Keratinocyte (primary cell): ENCODE data around the gene MCF2L2. TPM values are rescaled to one million over a fixed set of nuclear protein-coding genes. Genes with fewer than 3 reads are reported as not detected.

ENCODE experiments used
- DNase-seq: peaks from one replicate; pipeline ENCODE4 v3.0.0-alpha.2; 2011; ENCODE audit warnings: low read depth, missing footprints, low spot score
- FAIRE-seq: peaks from 2 replicates; lab custom pipeline; 2011; peaks lifted over from hg19 to GRCh38; lab: Jason Lieb, UNC
- H2AFZ ChIP-seq: 2 replicates; pipeline ENCODE4 v1.6.0; 2012; ENCODE audit warnings: low read length, control low read depth, inconsistent platforms; ENCODE audit not compliant: control insufficient read depth
- H3K27ac ChIP-seq: 2 replicates; pipeline ENCODE4 v1.5.1; 2011; ENCODE audit warnings: low read length; ENCODE audit not compliant: control insufficient read depth, insufficient read depth
- H3K27me3 ChIP-seq: 3 replicates; pipeline ENCODE4 v1.6.0; 2011; ENCODE audit warnings: low read length; ENCODE audit not compliant: control insufficient read depth, insufficient read depth; ENCODE audit errors: extremely low read depth
- H3K36me3 ChIP-seq, 2 experiments: 2 replicates in 1 of 2; 3 replicates in 1 of 2; pipeline ENCODE4 v1.5.1; 2011; ENCODE audit warnings: low read length in 2 of 2, mild to moderate bottlenecking in 1 of 2; ENCODE audit not compliant: control insufficient read depth in 2 of 2, insufficient read depth in 2 of 2; ENCODE audit errors: extremely low read depth in 1 of 2
- H3K4me1 ChIP-seq: 3 replicates; pipeline ENCODE4 v1.5.1; 2011; ENCODE audit warnings: low read length; ENCODE audit not compliant: control insufficient read depth, insufficient read depth; ENCODE audit errors: extremely low read depth
- H3K4me2 ChIP-seq: 3 replicates; pipeline ENCODE4 v1.6.0; 2011; ENCODE audit warnings: low read depth, low read length; ENCODE audit not compliant: control insufficient read depth, insufficient read depth; ENCODE audit errors: extremely low read depth
- H3K4me3 ChIP-seq, 3 experiments: fragments of 200-600 bp in 1 of 3; sonication (generic) in 1 of 3; 2 replicates in 2 of 3; 3 replicates in 1 of 3; pipeline ENCODE4 v1.5.1; 2011 to 2016; ENCODE audit warnings: low read length in 3 of 3, mild to moderate bottlenecking in 3 of 3, control low read depth in 2 of 3, inconsistent platforms in 1 of 3, low read depth in 1 of 3, mixed read lengths in 1 of 3, mixed run types in 1 of 3, moderate library complexity in 1 of 3; ENCODE audit not compliant: control insufficient read depth in 2 of 3, insufficient read depth in 2 of 3; ENCODE audit errors: extremely low read depth in 1 of 3
- H3K79me2 ChIP-seq: 2 replicates; pipeline ENCODE4 v1.6.0; 2012; ENCODE audit warnings: low read length; ENCODE audit not compliant: control insufficient read depth, insufficient read depth
- H3K9ac ChIP-seq: 3 replicates; pipeline ENCODE4 v1.6.0; 2011; ENCODE audit warnings: low read length; ENCODE audit not compliant: control insufficient read depth, insufficient read depth; ENCODE audit errors: extremely low read depth
- H3K9me1 ChIP-seq: 3 replicates; pipeline ENCODE4 v1.6.0; 2011; ENCODE audit warnings: low read length; ENCODE audit not compliant: control insufficient read depth, insufficient read depth; ENCODE audit errors: extremely low read depth
- H3K9me3 ChIP-seq: 2 replicates; pipeline ENCODE4 v1.5.1; 2012; ENCODE audit warnings: low read depth, low read length; ENCODE audit not compliant: control insufficient read depth
- H4K20me1 ChIP-seq: 3 replicates; pipeline ENCODE4 v1.6.0; 2011; ENCODE audit warnings: low read length; ENCODE audit not compliant: control insufficient read depth, insufficient read depth; ENCODE audit errors: extremely low read depth
- CTCF ChIP-seq, 3 experiments: IDR thresholded peaks in 1 of 3; conservative IDR thresholded peaks in 1 of 3; optimal IDR thresholded peaks in 1 of 3; 2 replicates in 2 of 3; 3 replicates in 1 of 3; pipeline versions ENCODE3 to v1.5.1; 2011; ENCODE audit warnings: low read length in 3 of 3, mild to moderate bottlenecking in 3 of 3, moderate library complexity in 2 of 3, control low read depth in 1 of 3, inconsistent platforms in 1 of 3; ENCODE audit not compliant: insufficient read depth in 2 of 3; ENCODE audit errors: extremely low read depth in 1 of 3
- EZH2 ChIP-seq: IDR thresholded peaks from one replicate; pipeline ENCODE4 v1.6.1; 2012; ENCODE audit warnings: inconsistent platforms, mild to moderate bottlenecking, low read length, moderate library complexity
- dilution Hi-C: fragments of 300-500 bp; cut with MboI; formaldehyde crosslinking; loops from one replicate; pipeline ENCODE4 v1.7.0; 2020; ENCODE audit warnings: low sequenced_read_pairs; ENCODE audit not compliant: extremely low pct_ligation_motif_present
- polyA plus RNA-seq, 5 experiments: library from polyadenylated mRNA; depleted of rRNA in 3 of 5; stranded (reverse) in 3 of 5; stranded (forward) in 1 of 5; unstranded in 1 of 5; fragments of >200 nt; gene quantifications; 1 replicate in 1 of 5; 2 replicates in 3 of 5; 3 replicates in 1 of 5; pipeline versions ENCODE4 v1.2.1 to v1.2.3, GENCODE V29; 2011 to 2012; ENCODE audit warnings: missing spikeins in 2 of 5, low read depth in 1 of 5, low replicate concordance in 1 of 5

Gene MCF2L2
- polyA plus RNA-seq, 1 donor (not counting 4 experiments of a cell fraction or from before 2014, with no cell fraction given), result 0.26 TPM

- H4K20me1 ChIP-seq, result no peaks in the 10 kb centered on the region
- TF ChIP-seq EZH2, result no peak
- peak in 1 of 3 experiments; percentile 33 for TF ChIP-seq CTCF (optimal IDR thresholded peaks at IDR 0.05 in 1 of 3, IDR thresholded peaks at IDR 0.05 in 1 of 3, conservative IDR thresholded peaks at IDR 0.05 in 1 of 3; ENCODE audit: extremely low read depth in 1 of 3, insufficient read depth in 2 of 3, low read length in 3 of 3)
- H3K9ac ChIP-seq, result peak overlapping the region; percentile 47
- no peaks in the 10 kb centered on the region for H3K9me3 ChIP-seq
- H3K9me1 ChIP-seq, result no peaks in the 10 kb centered on the region
- DNase-seq, result no peak
- no peak for FAIRE-seq
- peaks cover 17% of the 10 kb centered on the region for H3K27me3 ChIP-seq
- H2AFZ ChIP-seq, result peak overlapping the region; percentile 89
- peak overlapping the region; percentile 35 to 71 (median 66) for H3K4me3 ChIP-seq
- peak overlapping the region; percentile 93 for H3K4me2 ChIP-seq
- H3K79me2 ChIP-seq, result no peaks in the 10 kb centered on the region
- no peak overlapping the region for H3K27ac ChIP-seq
- H3K4me1 ChIP-seq, result peaks cover 11% of the 10 kb centered on the region
- H3K36me3 ChIP-seq, result no peaks in the 10 kb centered on the region
- dilution Hi-C loops, result no loop called here
Observed at GRCh38 chr3:183178833-183179549, 249.4 kb downstream of the MCF2L2 start.

- Histone ChIP-seq H3K4me2 (peak overlapping the region; percentile 93), H4K20me1 (no peaks in the 10 kb centered on the region), H3K9ac (peak overlapping the region; percentile 47), H3K9me1 (no peaks in the 10 kb centered on the region), H3K4me3 (peak overlapping the region; percentile 35 to 71 (median 66)), H3K4me1 (peaks cover 11% of the 10 kb centered on the region), H2AFZ (peak overlapping the region; percentile 89), H3K9me3 (no peaks in the 10 kb centered on the region), H3K36me3 (no peaks in the 10 kb centered on the region), H3K79me2 (no peaks in the 10 kb centered on the region), H3K27ac (no peak overlapping the region), H3K27me3 (peaks cover 17% of the 10 kb centered on the region)
- FAIRE-seq, result no peak
- TF ChIP-seq EZH2 (no peak), CTCF (optimal IDR thresholded peaks at IDR 0.05 in 1 of 3, IDR thresholded peaks at IDR 0.05 in 1 of 3, conservative IDR thresholded peaks at IDR 0.05 in 1 of 3; ENCODE audit: extremely low read depth in 1 of 3, insufficient read depth in 2 of 3, low read length in 3 of 3) (no peak)
- DNase-seq, result no peak
- dilution Hi-C loops, result no loop called here
Observed at GRCh38 chr3:183178512-183178832, 249.9 kb downstream of the MCF2L2 start.
